Measurements from ENCODE around the gene CYP2A7.

DNA sequence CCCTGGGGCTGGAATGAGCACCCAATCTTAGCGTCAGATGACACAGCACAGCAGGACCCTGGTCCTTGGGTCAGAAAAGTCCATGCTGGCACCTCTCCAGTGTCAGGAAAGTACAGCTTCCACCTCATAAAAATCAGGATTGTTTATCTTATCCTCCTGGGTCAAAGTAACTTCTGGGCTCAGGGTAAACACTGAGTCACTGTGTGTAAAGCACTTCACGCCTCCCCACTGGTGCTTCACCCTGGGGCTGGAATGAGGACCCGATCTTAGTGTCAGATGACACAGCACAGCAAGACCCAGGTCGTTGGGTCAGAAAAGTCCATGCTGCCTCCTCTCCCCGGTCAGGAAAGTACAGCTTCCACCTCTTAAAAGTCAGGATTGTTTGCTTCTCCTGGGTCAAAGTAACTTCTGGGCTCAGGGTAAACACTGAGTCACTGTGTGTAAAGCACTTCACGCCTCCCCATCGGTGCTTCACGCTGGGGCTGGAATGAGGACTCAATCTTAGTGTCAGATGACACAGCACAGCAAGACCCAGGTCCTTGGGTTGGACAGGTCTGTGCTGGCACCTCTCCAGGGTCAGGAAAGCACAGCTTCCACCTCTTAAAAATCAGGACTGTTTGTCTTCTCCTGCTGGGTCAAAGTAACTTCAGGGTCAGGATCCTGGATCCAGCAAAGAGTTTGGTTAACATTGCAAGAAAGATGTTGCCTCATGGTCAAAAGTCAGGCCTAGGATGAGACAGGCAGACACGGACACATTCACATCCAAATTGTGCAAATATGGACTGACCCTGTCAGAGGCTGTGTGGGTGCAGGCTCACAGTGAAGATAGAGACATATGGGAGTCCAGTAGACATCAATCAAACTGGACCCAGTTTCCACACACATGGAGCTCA is 39.2 kb upstream of the CYP2A7 start:
- TF ChIP-seq, protein P1, sequence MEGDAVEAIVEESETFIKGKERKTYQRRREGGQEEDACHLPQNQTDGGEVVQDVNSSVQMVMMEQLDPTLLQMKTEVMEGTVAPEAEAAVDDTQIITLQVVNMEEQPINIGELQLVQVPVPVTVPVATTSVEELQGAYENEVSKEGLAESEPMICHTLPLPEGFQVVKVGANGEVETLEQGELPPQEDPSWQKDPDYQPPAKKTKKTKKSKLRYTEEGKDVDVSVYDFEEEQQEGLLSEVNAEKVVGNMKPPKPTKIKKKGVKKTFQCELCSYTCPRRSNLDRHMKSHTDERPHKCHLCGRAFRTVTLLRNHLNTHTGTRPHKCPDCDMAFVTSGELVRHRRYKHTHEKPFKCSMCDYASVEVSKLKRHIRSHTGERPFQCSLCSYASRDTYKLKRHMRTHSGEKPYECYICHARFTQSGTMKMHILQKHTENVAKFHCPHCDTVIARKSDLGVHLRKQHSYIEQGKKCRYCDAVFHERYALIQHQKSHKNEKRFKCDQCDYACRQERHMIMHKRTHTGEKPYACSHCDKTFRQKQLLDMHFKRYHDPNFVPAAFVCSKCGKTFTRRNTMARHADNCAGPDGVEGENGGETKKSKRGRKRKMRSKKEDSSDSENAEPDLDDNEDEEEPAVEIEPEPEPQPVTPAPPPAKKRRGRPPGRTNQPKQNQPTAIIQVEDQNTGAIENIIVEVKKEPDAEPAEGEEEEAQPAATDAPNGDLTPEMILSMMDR (IDR thresholded peaks at IDR 0.05): no peak
- TF ChIP-seq ZFX (IDR thresholded peaks at IDR 0.05; ENCODE audit: borderline replicate concordance): no peak
